Stimulated activated CD4-positive, alpha-beta T cell treated with anti-CD3 and anti-CD28 coated beads, Interleukin-2, amount 100 ng/mL, for 24 hours (primary cell): ENCODE measurements around the gene VAMP8.
"Not testable (repeated sequence)": the region's sequence is repeated elsewhere in the genome, so short reads cannot be mapped to it uniquely, and the experiment has no call there.

Experiments used
- DNase-seq, 2 donors: peaks; one replicate each; pipeline ENCODE4 v3.0.0-alpha.2; 2020

Gene VAMP8

GRCh38 chr2:85600951-85601770 is 23.8 kb downstream of the VAMP8 start:
- no peak for DNase-seq

GRCh38 chr2:85601771-85602475 is 24.5 kb downstream of the VAMP8 start:
- no peak for DNase-seq

GRCh38 chr2:85602476-85603234 is 25.3 kb downstream of the VAMP8 start, which contains the start of gene TMEM150A:
Gene TMEM150A, minus strand, starts transcription at chr2:85602698. Its CDS starts 750 bp downstream, at chr2:85601948.
- peak; percentile 89 to 91 for DNase-seq

GRCh38 chr2:85604133-85604444 is 26.7 kb downstream of the VAMP8 start:
- not testable (repeated sequence) for DNase-seq

- no peak for DNase-seq
Measured at GRCh38 chr2:85604568-85605339, 27.4 kb downstream of the VAMP8 start.

- no peak for DNase-seq
Measured at GRCh38 chr2:85605406-85606115, 28.2 kb downstream of the VAMP8 start.

- no peak for DNase-seq
Measured at GRCh38 chr2:85606116-85606455, 28.7 kb downstream of the VAMP8 start.

- no peak for DNase-seq
Measured at GRCh38 chr2:85607268-85608215, 30.2 kb downstream of the VAMP8 start.

- DNase-seq = peak in 1 of 2 donors; percentile 32
Measured at GRCh38 chr2:85611217-85611704, 33.9 kb downstream of the VAMP8 start.

- DNase-seq = peak; percentile 90 to 91
Measured at GRCh38 chr2:85611705-85612587, 34.6 kb downstream of the VAMP8 start, which contains the start of gene C2orf68. Gene C2orf68, minus strand, starts transcription at chr2:85612066. Its CDS starts 82 bp downstream, at chr2:85611984.

- no peak for DNase-seq
Measured at GRCh38 chr2:85613717-85614515, 36.5 kb downstream of the VAMP8 start.

- DNase-seq = not testable (repeated sequence)
Measured at GRCh38 chr2:85614757-85615156, 37.4 kb downstream of the VAMP8 start.

GRCh38 chr2:85615413-85615728 is 38.0 kb downstream of the VAMP8 start:
- no peak for DNase-seq

- DNase-seq = not testable (repeated sequence)
Measured at GRCh38 chr2:85617723-85618122, 40.3 kb downstream of the VAMP8 start.

GRCh38 chr2:85619617-85620016 is 42.2 kb downstream of the VAMP8 start:
- no peak for DNase-seq

- DNase-seq = no peak
Measured at GRCh38 chr2:85621338-85621737, 44.0 kb downstream of the VAMP8 start.

GRCh38 chr2:85623991-85624390 is 46.6 kb downstream of the VAMP8 start:
- no peak for DNase-seq

GRCh38 chr2:85628658-85629057 is 51.3 kb downstream of the VAMP8 start:
- no peak for DNase-seq

- DNase-seq = no peak
Measured at GRCh38 chr2:85631316-85631715, 53.9 kb downstream of the VAMP8 start.
